GM18507 (cell line): ENCODE results near the gene SPATA33.
"Not testable (repeated sequence)": the region's sequence is repeated elsewhere in the genome, so short reads cannot be mapped to it uniquely, and the experiment has no call there.

Experiments
- DNase-seq: peaks from one replicate; pipeline ENCODE4 v3.0.0; 2011; ENCODE audit warnings: low read depth; ENCODE audit not compliant: insufficient read length; ENCODE audit errors: extremely low spot score
- FAIRE-seq: peaks from 2 replicates; lab custom pipeline; 2011; peaks lifted over from hg19 to GRCh38; lab: Jason Lieb, UNC

The SPATA33 gene

DNA sequence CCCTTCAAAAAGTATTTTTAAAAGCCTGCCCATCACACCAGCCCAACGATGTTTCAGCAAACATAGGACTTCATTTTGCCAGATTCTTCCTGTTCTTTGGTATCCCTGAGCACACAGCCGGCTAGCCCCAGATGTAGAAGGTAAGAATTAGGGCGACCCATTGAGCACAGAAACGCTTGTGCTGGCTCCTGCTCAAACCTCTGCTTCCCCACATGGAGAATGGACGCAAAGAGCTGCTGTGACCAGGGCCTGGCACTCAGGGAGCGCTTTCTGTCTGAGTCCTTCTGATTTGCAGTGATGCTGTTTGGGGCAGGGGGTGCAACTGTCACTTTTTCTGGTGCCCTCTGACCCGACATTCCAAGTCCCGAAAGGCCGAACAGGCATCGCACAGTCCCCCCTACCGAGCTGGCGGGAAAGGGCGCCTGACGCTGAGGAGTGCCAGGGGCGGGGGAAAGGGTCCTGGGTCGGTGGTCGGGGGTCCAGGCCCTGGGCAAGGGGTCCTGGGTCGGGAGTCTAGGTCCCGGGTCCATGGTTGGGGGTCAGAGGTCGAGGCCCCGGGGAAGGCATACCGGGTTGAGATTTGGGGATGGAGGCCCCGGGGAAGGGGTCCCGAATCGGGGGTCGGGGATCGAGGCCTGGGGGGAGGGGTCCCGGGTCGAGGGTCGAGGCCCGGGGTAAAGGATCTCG is 1.1 kb upstream of the SPATA33 start:
- DNase-seq, result no peak
- no peak for FAIRE-seq

DNA sequence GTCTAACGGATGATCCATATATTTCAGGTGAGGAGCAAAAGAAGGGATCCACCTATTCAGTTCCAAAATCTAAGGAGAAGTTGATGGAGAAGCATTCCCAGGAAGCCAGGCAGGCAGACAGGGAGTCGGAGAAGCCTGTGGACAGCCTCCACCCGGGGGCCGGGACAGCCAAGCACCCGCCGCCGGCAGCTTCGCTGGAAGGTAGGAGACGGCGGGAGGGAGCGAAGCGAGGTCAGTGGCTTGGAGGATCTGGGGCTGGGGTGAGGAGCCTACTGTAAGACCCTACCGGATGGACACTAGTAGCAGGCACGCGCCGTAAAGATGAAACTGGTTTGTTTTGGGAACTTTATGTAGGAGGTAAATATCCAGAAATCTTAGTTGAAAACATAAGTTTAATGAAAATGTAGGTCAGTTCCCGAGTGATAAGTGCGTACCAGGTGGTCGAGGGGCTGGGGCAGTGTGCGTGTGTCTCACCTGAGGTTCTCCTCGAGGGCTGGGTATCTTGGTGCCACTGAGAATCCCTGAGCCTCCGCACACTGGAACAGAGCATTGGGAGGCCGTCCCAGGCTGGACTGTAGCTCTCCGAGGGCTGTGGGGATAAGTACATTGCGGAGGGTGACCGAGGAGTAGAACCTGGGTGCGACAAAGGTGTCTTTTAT is 714 bp downstream of the SPATA33 start:
- DNase-seq (no peak), FAIRE-seq (no peak)

DNA sequence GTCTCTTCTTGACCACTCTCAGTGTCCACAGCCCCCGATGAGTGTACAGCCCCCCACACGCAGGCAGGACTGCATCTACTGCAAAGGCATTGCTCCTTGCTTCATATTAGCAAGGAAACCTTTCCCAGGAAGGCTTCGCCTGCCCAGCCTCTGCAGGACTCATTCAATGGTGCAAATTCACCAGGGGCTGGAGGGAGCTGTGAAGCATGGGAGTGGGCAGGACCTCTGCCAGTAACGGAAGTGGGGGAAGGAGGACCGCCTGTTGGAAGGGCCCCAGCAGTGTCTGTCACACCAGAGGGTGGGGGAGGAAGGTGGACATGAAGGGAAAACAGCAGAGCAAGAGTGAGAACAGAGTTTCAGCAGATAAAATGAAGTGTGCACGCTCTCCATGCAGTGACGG is 2.5 kb downstream of the SPATA33 start:
- FAIRE-seq (no peak), DNase-seq (no peak)

DNA sequence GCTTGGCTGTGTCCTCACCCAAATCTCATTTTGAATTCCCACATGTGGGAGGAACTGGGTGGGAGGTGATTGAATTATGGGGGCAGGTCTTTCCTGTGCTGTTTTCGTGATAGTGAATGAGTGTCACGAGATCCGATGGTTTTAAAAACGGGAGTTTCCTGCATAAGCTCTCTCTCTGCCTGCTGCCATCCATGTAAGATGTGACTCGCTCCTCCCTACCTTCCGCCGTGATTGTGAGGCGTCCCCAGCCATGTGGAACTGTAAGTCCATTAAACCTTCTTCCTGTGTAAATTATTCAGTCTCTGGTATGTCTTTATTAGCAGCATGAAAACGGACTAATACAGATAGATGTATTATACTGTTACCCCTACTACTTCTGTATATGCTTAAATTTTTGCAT is 3.6 kb downstream of the SPATA33 start:
- FAIRE-seq (no peak), DNase-seq (no peak)

DNA sequence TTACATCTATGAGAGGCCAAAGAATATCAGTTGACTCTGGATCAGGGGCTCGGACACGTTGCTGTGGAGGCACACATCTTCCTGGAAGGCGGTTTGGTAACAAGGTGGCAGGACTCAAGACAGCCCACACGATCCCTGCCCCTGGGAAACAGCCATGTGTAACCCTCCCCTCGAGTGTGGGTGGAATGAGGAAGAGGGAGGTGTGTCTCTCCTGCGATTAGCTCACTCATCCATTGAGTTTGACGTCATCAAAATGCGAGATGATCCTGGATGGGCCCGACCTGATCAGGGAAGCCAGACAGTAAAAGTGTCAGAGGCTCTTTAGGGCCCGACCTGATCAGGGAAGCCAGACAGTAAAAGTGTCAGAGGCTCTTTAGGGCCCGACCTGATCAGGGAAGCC is 6.6 kb downstream of the SPATA33 start:
- DNase-seq, FAIRE-seq: not testable (repeated sequence)

DNA sequence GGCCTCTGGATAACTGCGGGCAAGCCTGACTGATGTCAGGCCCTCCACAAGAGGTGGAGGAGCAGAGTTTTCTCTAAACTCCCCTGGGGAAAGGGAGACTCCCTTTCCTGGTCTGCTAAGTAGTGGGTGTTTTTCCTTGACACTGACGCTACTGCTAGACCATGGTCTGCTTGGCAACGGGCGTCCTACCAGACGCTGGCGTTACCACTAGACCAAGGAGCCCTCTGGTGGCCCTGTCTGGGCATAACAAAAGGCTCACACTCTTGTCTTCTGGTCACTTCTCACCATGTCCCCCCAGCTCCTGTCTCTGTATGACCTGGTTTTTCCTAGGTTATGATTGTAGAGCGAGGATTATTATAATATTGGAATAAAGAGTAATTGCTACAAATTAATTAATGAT is 9.4 kb downstream of the SPATA33 start:
- not testable (repeated sequence) for FAIRE-seq, DNase-seq

DNA sequence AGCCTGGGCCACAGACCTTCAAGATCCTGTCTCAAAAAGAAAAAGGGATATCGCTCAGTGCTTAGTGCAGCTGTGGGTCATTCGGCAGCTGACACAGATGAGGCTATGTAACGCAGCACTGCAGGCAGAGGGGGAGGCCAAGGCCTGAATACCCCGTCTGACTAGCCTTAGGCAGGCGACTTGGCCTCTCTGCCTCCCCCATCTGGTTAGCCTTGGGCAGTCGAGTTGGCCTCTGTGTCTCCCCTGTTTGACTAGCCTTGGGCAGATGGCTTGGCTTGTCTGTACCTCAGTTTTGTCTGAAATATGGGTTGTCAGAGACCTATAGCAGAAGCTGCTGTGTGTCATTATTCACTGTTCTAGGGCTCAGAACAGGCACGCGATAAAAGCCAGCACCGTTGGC is 10.0 kb downstream of the SPATA33 start:
- no peak for FAIRE-seq

DNA sequence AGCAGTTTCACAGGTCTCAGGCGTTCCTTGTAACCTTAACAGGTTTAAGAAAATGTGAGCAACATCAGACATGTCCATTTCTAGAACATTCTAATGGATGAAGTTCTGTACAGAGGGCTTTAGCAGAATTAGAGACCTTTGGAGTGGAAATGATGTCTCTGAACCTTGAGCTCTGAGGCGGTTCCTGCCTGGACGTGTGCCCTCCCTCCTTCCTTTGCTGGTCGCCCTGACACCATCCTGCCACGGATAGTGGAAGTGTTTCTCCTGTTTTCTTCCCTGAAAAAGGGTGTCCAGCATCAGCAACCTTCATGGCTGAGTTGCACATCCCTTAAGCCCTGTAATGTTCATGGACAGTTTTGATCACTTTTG is 11.1 kb downstream of the SPATA33 start:
- DNase-seq (no peak), FAIRE-seq (no peak)

More for the DNA sequence above, 10.0 kb downstream of the SPATA33 start:
- no peak for DNase-seq

DNA sequence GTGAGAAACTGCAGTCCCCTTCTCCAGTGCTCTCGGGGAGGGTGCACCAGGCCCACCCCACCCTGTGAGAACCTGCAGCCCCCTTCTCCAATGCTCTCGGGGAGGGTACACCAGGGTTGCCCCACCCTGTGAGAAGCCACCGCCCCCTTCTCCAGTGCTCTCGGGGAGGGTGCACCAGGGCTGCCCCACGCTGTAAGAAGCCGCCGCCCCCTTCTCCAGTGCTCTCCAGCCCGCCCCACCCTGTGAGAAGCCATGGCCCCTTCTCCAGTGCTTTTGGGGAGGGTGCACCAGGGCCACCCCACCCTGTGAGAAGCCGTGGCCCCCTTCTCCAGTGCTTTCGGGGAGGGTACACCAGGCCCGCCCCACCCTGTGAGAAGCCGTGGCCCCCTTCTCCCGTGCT is 12.1 kb downstream of the SPATA33 start:
- FAIRE-seq (no peak), DNase-seq (no peak)

DNA sequence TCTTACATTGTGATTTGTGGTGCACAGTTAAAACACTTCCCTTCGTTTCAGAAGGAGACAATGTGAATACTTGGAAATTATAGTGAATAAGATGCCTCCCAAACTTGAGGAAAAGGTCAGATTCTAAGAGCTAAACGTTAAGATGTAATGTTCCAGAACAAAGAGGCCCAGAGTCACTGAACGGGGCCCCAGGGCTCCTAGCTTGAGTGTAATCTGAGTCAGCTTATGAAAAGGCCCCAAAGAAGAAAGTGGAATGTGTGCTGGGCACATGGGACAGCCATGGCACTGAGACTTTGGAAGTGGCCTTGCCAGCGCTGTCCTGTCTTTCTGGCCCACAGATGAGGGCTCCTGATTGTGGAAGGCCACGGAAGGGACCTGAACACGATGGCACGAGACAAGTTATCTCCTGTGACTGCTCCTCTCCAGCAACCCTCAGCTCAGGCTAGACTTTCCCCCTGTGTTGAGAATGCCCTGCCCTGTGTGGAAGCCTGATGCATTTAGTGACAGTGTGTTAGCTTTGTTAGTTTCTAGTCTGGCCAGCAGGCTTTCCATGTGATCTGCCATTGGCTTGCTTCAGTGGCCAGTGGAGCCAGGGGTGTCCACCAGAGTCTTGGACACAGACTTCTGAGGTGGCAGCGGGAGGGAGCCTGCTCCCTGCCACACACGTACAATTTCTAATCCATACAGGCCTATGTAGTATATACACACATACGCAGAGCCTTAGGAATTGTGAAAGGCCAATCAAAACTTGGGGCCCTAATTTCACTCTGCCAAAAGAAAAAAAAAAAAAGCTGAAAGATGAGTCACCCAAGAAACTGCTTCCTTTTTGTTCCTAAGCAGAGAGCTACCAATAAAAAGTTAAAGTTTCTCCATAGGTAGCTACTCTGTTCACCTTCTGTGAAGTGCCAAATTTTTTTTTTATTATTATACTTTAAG is 13.1 kb downstream of the SPATA33 start:
- no peak for DNase-seq
- FAIRE-seq, result no peak

DNA sequence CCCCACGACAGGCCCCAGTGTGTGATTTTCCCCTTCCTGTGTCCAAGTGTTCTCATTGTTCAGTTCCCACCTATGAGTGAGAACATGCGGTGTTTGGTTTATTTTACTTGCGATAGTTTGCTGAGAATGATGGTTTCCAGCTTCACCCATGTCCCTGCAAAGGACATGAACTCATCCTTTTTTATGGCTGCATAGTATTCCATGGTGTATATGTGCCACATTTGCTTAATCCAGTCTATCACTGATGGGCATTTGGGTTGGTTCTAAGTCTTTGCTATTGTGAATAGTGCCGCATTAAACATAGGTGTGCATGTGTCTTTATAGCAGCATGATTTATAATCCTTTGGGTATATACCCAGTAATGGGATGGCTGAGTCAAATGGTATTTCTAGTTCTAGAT is 13.9 kb downstream of the SPATA33 start:
- not testable (repeated sequence) for FAIRE-seq

DNA sequence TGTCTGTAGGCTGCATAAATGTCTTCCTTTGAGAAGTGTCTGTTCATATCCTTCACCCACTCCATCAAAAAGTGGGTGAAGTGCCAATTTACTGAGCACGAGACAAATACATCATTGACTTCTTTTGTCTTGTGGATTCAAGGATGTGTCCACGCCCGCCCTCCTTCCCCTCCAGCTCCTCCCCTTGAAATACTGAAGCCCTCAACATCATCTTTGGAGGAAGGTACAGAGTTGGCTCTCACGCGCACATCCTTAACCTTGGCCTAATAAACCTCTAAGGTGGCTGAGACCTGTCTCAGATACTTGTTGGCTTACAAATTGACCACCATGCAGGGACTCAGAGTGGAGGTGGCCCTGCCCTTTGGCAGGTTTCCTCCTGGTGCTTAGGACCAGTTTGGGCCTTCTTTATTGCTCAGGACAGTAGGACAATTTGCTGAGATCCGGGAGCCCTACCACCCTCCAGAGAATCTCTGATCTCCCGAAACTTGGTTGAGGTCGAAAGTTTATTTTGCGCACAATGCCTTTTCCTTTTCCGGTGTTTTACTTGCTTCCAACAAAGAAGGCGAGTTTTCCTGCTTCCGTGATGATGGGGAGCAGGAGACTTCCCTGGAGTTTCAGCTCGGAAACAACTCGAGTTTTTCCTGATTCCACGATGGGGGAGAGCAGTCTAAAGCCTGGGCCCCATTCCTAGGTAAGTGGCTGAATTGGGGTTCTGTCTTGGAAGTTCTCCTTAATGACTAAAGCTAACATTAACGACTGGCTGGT is 14.7 kb downstream of the SPATA33 start:
- DNase-seq (no peak), FAIRE-seq (no peak)

More for the DNA sequence above, 13.9 kb downstream of the SPATA33 start:
- DNase-seq, result not testable (repeated sequence)

DNA sequence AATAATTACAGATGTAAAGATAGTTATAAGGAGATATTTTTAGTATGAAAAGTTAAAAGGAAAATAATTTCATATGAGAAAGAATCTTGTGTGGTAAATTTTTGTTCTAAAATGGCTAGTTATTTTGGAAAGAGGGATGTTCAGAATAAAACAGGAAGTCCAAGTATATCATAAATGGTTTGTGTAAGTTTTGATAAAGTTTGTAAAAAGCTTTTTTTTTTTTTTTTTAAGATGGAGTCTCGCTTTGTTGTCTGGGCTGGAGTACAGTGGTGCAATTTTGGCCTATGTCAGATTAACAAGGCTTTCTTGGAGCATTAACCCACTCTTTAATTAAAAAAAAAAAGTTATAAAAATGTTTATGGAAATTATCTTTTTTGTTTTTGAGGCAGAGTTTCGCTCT is 20.6 kb downstream of the SPATA33 start:
- FAIRE-seq, result no peak
- DNase-seq, result no peak

DNA sequence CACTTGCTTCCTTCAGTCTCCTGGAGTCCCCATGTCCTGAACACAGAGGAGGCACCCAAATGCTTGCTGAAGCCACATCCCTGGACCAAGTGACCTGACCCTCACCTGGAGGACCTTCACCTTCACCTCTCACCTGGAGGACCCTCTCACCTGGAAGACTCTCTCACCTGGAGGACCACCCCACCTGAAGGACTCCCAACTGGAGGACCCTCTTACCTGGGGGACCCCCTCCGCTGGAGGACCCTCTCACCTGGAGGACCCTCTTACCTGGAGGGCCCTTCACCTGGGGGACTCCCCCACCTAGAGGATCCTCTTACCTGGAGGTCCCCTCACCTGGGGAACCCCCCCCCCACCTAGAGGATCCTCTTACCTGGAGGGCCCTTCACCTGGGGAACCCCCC is 28.3 kb downstream of the SPATA33 start:
- no peak for DNase-seq
- no peak for FAIRE-seq

DNA sequence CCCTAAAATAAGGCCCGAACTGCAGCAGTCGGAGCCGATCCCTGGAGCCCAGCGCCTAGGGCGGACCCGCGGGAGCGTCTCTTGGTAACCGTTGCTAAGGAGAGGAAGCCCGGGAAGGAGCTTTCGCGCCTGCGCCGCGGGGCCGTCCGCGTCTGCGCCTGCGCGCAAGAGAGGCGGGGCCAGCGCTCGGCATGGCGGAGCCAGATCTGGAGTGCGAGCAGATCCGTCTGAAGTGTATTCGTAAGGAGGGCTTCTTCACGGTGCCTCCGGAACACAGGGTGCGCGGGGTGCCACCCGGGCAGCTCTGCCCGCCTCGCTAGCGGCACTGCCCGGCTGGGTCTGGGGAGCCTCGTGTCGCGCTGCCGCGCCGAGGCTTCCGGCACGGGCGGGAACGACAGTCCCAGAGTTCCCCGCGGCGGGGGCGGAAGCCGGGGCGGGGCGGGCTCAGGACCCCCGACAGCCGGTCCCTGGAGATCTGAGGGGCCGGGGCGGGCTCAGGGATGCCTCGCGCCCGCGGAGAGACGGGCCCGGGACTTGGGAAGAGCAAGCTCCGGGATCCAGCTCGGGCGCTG is 29.0 kb downstream of the SPATA33 start, which contains the start of gene CDK10:
TSS of gene CDK10 (plus strand) at position 170 of the 572 bp plus-strand sequence. CDS start at position 192, 22 bp downstream.
- FAIRE-seq (peak; percentile 91), DNase-seq (peak; percentile 85)

DNA sequence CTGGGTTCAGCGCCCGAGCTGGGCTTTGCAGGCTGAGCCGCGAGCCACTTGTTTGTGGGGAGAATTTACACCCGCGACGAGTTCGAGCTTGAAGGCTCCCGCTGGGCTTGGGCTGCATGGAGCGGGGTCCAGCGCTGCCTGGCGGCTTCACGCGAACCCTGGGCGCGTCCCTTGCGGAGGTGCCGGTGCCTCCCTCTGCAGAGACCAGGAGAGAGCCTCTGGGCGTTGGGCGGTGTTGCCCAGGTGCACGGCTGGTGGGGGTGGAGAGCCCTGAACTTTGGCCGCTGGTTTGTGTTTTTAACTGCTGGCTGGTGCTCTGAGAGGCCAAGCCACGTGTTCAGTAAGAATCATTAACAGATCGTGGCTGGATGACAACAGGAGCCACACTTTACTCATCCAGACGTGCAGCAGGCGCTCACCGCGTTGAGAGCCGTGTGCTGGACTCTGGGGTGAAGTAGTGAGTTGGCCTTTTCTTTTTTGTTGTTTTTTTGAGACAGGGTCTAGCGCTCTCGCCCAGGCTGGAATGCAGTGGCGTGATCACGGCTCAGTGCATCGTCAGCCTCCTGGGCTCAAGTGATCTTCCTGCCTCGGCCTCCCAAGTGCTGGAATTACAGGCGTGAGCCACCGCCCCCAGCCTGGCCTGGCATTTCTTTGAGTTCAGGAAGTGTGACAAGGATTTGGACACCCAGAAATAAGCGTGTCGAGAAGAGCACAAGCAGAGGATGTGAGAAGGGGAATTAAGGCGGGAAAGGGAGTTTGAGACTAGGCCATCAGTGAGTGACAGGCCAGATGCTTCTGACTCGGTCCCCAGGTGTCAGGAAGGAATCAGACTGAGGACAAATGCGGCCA is 29.7 kb downstream of the SPATA33 start:
- DNase-seq, result no peak

DNA sequence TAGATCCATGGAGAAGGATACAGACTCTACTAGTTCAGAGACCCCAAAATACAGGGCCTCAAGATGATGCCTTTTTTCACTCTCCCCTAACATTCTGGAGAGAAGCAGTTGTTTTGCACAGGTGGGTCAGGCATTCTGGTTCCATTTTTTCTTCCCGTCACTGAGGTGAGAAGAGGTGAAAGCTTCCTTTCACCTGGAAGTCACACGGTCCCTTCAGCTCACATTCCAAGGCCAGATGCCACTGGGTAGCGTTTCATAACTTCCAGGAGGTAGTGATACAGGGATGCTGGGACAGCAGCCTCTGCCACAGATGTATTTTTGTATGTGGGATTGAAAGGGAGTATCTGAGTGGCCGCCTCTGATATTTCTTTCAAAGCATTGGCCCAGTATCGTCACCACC is 30.8 kb downstream of the SPATA33 start:
- DNase-seq (no peak), FAIRE-seq (no peak)

More for the DNA sequence above, 29.7 kb downstream of the SPATA33 start:
- FAIRE-seq, result peak; percentile 73

DNA sequence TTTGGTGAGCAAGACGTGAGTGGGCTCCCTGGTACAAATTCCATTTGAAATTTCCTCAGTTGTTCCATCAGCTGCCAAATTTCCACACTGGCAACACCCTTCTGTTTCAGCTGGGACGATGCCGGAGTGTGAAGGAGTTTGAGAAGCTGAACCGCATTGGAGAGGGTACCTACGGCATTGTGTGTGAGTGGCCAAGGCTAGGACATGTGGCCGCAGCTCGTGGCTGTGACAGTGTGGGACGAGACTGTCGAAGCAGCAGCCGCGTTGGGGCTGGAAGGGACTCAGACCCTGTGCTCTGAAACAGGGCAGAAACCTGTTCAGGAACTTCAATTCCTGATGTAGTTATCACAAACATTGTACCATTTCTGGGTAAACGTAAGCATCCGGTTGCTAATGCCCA is 31.5 kb downstream of the SPATA33 start:
- DNase-seq (no peak), FAIRE-seq (no peak)
